HK-2 (cell line): ENCODE results near the gene CCRL2.
"Not testable (repeated sequence)": the region's sequence is repeated elsewhere in the genome, so short reads cannot be mapped to it uniquely, and the experiment has no call there.

Source experiments
- DNase-seq: peaks from one replicate; pipeline ENCODE4 v3.0.0-alpha.2; 2018; ENCODE audit not compliant: unreplicated experiment

CCRL2 gene

GRCh38 chr3:46429250-46429649 lies 22.2 kb downstream of the CCRL2 start:
- no peak for DNase-seq

GRCh38 chr3:46429671-46430070 lies 22.6 kb downstream of the CCRL2 start:
- no peak for DNase-seq

GRCh38 chr3:46430879-46431278 lies 23.8 kb downstream of the CCRL2 start:
- not testable (repeated sequence) for DNase-seq

GRCh38 chr3:46431905-46432304 lies 24.8 kb downstream of the CCRL2 start:
- DNase-seq: not testable (repeated sequence)

GRCh38 chr3:46433118-46433517 lies 26.1 kb downstream of the CCRL2 start:
- DNase-seq: not testable (repeated sequence)

- no peak for DNase-seq
These were observed 26.8 kb downstream of the CCRL2 start for GRCh38 chr3:46433841-46434240.

GRCh38 chr3:46435081-46435726 lies 28.1 kb downstream of the CCRL2 start:
- no peak for DNase-seq

- DNase-seq: no peak
These were observed 31.8 kb downstream of the CCRL2 start for GRCh38 chr3:46438831-46439230.

GRCh38 chr3:46440531-46441294 lies 33.7 kb downstream of the CCRL2 start:
- DNase-seq: no peak

- no peak for DNase-seq
These were observed 35.8 kb downstream of the CCRL2 start for GRCh38 chr3:46442576-46443530.

GRCh38 chr3:46447228-46447985 lies 40.3 kb downstream of the CCRL2 start:
- no peak for DNase-seq

GRCh38 chr3:46448721-46449120 lies 41.7 kb downstream of the CCRL2 start:
- DNase-seq: no peak

GRCh38 chr3:46449755-46450552 lies 42.9 kb downstream of the CCRL2 start:
- no peak for DNase-seq

- DNase-seq: no peak
These were observed 46.6 kb downstream of the CCRL2 start for GRCh38 chr3:46453526-46454208.

- no peak for DNase-seq
These were observed 47.1 kb downstream of the CCRL2 start for GRCh38 chr3:46454209-46454595.

- no peak for DNase-seq
These were observed 47.5 kb downstream of the CCRL2 start for GRCh38 chr3:46454606-46455005.

- no peak for DNase-seq
These were observed 48.4 kb downstream of the CCRL2 start for GRCh38 chr3:46455231-46456115.

GRCh38 chr3:46456118-46456517 lies 49.1 kb downstream of the CCRL2 start:
- no peak for DNase-seq
